Tibial nerve (tissue), 3 donors: ENCODE data around the gene TMED10.

Source experiments
- POLR2A ChIP-seq, 2 donors: fragments of 450-650 bp; IDR thresholded peaks; one replicate each; pipeline ENCODE4 v1.6.1; 2017; ENCODE audit warnings: antibody characterized with exemption in 2 of 2, mild to moderate bottlenecking in 2 of 2, moderate library complexity in 2 of 2
- TF ChIP-seq, protein P1 (sequence below), 5 experiments: fragments of 200-600 bp in 3 of 5; fragments of 450-650 bp in 2 of 5; sonication (generic) in 3 of 5; IDR thresholded peaks; one replicate each; pipeline ENCODE4 v1.5.1; 2016 to 2019; ENCODE audit warnings: antibody characterized with exemption in 5 of 5, mild to moderate bottlenecking in 3 of 5, moderate library complexity in 2 of 5

GRCh38 chr14:75156901-75157300 lies 19.5 kb downstream of the TMED10 start:
- TF ChIP-seq, protein P1, sequence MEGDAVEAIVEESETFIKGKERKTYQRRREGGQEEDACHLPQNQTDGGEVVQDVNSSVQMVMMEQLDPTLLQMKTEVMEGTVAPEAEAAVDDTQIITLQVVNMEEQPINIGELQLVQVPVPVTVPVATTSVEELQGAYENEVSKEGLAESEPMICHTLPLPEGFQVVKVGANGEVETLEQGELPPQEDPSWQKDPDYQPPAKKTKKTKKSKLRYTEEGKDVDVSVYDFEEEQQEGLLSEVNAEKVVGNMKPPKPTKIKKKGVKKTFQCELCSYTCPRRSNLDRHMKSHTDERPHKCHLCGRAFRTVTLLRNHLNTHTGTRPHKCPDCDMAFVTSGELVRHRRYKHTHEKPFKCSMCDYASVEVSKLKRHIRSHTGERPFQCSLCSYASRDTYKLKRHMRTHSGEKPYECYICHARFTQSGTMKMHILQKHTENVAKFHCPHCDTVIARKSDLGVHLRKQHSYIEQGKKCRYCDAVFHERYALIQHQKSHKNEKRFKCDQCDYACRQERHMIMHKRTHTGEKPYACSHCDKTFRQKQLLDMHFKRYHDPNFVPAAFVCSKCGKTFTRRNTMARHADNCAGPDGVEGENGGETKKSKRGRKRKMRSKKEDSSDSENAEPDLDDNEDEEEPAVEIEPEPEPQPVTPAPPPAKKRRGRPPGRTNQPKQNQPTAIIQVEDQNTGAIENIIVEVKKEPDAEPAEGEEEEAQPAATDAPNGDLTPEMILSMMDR (IDR thresholded peaks at IDR 0.05): no peak
- no peak for TF ChIP-seq POLR2A (IDR thresholded peaks at IDR 0.05)
